CD4-positive, alpha-beta T cell treated with Interferon gamma for 1 hour (primary cell): ENCODE measurements around the gene MINDY3.
"Not testable (repeated sequence)": the region's sequence is repeated elsewhere in the genome, so short reads cannot be mapped to it uniquely, and the experiment has no call there.

Experiments used
- DNase-seq: peaks from one replicate; pipeline ENCODE4 v3.0.0-alpha.2; 2020

MINDY3 gene

DNA sequence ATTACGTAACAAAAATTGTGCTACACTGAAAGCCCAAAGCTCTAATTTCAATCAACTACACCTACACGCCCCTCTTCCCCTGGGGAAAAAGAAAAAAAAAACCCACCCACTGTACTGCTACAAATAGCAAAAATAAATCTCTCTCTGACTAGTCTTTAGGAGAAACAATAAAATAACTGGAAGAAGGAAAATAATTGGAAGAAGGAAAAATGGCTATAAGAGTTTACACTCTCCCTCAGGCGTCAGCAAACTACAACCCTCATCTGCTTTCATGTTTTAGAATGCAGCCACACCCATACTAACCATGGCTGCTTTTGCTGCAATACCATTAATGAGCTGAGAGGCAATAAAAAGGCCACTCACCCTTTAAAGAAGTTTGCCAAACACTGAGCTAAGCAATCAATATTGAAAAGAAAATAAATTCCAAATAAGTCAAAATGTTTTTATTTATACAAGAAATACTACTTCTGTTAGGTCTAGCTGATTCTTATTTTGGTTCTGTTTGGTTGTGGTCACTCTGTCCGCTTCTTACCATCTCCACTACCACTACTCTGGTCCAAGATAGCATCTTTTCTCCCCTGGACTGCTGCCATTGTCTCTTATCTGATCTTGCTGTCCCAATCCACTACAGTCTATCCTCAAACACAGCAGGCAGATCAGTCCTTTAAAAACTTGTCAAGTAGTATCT is 3.8 kb downstream of the MINDY3 start:
- DNase-seq, result no peak

DNA sequence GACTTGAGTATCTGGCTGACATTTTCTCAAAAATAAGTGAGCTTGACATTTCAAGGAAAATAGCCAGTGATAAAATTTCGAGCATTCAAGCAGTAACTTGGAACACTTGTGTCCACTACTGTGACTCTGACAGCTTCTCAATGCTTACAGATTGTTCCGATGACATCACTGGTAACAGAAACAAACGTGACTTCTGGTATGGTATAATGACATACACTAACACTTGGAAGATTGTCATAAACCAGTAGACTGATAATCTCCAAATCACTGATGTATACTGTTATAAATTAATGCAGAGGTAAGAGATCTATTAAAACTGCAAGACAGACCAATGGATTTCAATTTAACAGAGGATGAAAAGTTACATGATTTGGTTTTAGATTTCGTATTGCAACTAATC is 6.5 kb downstream of the MINDY3 start:
- DNase-seq, result no peak

DNA sequence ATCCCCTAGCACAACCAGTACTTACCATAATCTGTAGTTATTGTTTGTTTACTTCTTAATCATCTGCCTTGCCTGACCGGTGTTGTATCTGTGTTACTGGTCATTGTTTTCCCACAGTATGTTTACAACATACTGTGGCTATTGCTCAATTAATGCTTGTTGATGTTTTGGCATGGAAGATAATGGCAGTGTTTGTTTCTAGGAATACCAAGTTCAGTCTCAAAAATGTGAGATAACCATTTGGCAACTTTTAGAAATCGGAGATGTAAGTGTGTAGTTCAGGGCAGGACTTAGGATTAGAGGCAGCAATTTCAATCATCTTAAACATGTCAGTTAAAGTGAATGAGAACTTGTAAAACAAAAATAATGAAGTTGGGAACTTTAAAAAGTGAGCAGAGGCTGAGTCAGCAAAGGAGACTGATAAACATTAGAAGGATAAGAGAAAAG is 8.2 kb downstream of the MINDY3 start:
- DNase-seq, result no peak

DNA sequence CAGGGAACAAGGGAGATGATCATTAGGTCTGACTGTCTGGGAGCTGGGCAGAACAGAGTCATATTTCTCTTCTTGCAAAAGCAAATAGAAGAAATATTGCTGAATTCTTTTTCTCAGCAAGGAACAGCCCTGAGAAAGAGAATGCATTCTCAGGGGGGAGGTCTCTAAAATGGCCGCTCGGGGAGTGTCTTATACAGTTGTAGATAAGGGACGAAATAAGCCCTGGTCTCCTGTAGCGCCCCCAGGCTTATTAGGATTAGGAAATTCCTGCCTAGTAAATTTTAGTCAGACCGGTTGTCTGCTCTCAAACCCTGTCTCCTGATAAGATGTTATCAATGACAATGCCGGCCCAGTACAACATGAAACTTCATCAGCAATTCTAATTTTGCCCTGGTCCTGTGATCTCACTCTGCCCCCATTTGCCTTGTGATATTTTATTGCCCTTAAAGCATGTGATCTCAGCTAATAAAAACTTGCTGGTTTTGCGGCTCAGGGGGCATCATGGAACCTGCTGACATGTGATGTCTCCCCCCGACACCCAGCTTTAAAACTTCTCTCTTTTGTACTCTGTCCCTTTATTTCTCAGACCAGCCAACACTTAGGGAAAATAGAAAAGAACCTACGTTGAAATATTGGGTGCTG is 9.8 kb downstream of the MINDY3 start:
- DNase-seq, result not testable (repeated sequence)

DNA sequence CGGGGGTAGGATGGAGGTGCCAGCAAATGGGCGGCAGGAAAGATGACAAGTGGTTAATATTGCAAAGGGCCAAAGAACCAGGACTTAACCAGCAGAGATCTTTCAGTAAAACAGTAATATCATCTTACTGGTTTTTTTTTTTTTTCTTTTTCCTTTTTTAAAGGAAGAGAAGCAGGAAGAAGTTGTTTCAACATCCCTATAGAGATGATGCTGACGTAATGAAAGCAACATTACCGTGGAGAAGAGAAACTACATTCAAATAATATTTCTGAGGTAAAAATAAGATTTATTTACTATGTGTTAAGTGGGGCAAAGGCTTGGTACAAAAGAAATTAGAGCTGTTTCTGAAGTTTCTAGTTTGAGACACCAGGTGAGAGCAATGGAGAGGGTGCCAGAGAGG is 11.0 kb downstream of the MINDY3 start:
- no peak for DNase-seq

DNA sequence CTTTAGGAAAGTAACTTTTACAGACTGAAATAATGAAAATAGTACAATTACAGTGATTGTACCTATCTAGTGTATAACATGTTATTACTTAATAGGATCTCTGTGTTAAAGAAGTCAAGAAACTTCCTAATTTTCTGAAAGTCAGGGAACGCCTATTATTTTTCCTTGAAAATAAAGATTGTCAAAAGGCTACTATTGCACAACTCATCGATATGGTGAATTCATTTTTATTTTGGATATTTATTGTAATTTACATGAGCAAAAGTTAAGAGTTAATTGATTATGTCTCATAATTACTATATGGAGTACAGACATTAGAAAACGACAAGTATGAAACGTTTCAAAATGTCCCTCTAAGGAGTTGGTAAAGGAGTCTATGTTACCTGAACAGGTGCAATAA is 12.8 kb downstream of the MINDY3 start:
- no peak for DNase-seq

DNA sequence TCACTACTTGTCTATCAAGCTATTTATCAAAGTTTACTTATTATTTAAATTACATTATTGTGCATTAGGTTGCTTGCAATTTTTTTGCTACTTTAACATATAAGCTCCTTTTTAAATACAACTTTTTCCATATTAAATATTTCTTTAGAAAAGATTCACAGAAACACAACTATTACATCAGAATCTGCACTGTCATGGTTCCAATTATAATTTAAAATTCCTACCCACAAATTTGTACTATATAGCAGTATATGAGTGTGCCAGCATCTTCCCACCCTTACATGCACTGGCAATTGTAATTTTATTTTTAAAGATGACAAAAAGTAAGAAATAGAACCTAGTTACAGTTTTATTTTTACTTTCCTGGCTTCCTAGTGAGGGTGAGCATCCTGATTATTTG is 15.8 kb downstream of the MINDY3 start:
- no peak for DNase-seq

DNA sequence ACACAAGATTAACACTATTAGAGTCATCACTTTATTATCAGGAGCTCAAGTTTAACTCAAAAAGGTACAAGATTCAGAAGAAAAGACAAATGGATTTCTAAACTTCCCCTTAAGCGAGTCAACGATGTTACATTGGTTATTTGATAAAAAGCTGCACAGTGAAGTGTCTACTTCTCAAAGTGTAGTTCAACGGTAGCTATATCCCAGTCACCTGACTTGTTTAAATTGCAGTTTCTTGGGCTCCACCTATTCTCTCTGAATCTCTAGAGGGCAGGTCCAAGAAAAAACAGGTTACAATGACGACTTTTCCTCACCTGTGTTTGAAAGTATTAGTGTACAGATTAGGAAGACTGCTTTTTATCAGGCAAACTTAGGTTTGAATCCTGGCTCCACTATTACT is 16.6 kb downstream of the MINDY3 start:
- DNase-seq, result no peak

DNA sequence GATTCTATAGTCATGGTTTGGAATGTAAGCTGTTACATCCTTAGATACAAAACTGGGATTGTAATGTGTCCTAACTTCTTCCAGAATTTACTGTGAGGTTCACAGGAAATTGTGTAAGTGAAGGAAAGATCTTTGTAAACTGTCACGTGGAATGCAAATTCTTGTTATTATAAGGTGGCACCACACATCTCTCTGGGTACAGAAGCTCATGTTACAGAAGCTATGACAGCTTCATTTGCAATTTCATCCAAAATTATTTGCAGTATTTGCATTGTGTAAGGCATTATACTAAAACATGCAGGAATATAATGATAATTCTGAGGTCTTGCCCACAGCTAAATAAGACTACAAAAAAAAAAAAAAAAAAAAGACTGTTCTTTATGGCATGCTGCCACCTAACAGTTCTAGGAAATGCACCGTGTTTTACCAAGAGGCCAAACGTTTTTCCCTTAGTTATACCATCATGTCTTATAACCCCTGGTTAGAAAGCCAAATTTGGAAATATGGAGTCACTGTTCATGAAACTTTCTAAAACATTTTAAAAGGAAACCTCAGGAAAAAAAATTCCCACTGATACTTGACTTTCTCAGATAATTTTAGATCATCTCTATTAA is 17.6 kb downstream of the MINDY3 start:
- no peak for DNase-seq

DNA sequence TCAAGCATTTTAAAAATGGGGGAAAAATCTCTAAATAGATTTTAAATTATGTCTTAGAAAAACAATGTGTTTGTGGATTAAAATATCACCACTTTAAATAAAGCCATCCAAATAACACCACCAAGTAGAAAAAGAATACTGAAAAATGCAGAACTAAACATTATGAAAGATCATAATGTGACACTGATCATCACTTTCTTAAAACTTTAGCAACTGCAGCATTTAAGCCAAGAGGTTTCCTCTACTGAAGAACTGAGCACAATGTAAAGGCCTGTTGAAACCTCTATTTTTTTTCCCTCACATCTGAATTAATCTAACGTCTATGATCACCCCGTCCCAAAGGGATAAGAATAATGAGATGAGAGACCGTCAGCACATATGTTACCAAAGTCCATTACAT is 18.6 kb downstream of the MINDY3 start:
- DNase-seq, result no peak

DNA sequence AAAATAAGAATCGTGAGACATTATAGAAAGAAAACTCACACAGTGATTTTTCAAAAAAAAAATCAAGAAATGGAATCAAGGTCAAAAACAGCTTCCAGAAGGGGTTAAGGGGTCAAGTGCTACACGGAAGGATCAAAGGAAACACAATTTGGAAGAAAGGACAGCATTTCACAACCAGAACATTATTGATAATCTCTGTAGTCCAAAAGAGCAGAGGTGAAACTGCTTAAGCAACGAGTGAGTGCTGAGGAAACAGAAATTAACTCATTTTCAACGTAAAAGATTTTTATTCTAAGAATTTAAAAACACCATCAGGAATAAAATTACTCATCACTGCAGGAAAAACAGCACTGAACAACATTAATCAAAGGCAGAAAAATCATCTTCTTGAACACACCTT is 23.5 kb downstream of the MINDY3 start:
- no peak for DNase-seq

DNA sequence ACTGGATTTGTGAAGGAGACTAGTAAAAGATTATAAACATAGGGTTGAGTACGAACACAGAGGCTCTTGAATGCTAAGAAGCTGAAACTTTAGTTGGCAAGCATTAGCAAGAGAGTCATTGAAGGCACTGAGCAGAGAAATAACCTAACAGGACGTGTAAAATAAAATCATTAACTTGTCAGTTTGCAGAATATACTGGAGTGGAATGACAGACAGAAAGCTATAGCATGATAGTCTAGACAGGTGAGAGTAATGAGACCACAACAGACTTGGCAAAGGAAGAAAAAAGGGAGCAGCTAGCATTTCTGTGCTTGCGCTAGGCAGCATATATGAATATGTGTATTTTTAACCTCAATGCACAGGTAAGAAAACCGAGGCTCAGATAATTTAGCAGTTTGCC is 30.8 kb downstream of the MINDY3 start:
- no peak for DNase-seq

DNA sequence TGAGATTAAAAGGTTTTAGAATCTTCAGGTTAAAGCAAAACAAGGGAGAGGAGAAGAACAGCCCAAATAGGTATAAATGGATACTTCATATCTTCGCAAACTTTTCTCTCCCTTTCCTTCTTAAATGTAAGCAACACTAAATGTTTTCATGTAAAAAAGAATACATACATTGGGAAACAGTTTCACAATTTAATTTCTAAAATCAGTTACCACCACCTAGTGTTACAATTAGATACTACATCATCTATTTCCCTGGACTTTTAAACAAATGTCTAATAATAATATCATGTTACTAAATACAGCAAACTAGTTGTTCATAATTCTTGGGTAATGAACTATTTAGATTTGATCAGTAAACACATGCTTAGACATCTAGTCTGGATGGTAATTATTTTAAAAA is 35.8 kb downstream of the MINDY3 start:
- DNase-seq, result no peak

DNA sequence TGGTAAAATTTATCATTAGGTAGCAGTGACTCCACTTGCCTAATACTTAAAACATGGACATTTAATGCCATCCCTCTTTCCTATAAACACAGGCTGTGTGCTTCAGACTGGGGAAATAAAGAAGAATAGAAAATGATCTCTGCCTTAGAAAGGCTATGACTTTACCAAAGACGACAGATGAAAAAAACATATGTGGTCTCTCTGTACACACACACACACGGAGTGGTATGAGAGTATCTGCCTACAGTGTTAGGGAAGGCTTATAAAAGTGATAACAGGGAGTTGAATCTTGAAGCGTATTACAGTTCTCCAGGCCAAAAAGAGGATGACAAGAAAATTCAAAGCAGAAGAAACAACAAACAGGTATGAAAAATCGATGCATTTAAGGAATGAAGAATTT is 38.2 kb downstream of the MINDY3 start:
- DNase-seq, result no peak

DNA sequence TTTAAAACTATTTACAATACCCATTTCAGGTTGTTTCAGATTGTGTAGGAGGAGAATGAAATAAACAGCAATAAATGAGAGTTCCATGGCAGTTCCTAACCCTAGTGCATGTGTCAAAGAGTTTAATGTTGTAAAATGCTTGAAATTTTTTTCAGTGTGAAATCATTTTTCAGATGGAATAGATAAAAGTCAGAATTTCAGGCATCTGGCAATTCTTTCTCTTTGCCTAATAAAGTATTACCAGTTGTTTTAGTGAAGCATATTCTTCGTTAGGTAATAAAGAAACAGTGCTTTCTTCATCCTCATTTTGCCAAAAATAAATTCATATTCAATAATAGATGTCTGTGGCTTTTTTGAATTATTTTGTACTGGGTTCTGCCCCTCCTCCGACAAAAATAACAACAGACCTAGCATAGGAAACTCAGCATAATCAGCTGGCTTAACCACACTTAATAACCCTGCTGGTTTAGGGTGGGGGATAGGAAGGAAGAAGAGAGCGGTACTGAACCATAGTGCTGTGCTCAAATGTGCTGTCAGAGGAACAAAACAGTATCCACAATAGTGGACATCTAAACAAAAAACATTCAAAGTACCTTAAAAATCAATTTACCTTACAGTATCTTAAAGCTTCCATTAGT is 39.1 kb downstream of the MINDY3 start:
- no peak for DNase-seq

DNA sequence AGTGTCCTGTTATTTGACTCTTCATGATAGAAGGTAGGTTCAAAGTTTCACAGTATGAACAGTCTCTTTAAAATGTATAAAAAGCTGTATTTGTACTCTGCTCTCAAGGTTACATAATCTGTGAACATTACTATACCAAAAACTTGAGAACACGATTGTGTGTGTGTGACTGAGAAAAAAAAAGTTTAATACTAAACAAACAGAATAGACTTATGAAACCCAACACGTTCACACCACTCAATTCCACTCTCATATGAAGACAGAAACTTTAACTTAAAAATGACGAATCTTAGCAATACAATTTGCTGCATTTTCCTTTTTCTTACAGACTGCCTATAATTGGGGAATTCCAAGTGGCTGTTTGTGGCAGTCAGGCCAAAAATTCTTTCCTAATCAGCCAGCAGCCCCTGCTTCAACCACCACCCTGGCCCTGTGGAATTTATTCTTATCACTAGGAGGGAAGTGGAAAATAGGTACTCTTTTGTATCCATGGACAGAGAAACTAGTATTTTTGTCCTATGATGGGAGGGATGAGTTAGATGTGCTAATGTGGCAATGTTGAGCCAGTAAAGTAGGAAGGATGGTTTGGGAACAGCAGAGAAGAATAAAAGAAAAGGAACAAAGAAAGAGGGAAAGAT is 42.8 kb downstream of the MINDY3 start:
- no peak for DNase-seq

DNA sequence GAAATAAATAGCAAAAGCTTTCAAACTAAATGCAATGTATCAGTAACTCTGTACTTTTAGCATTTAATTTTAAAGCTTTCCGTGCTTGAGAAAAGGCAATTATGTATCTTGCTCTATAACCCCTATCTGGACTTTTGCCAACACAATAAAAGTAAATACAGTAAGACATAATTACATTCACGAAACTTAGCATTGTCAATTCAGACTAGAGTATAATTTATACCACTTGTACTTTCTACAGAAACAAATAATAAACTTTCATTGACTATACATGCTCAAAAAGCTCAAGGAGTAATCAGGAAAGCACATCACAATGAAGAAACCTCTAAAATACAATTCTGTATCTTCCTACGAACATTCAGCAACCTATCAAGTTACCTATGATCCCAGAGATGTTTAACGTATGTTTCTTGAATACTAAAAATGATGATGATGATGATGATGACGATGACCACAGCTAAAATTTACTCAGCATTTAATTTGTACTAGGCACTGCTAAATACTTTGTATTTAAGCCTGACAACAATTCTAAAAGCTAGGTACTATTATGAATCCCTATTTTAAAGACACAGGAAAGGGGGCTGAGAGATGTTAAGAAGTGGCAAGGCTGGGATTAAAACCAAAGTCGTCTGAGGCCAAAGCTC is 44.9 kb downstream of the MINDY3 start:
- DNase-seq, result no peak

DNA sequence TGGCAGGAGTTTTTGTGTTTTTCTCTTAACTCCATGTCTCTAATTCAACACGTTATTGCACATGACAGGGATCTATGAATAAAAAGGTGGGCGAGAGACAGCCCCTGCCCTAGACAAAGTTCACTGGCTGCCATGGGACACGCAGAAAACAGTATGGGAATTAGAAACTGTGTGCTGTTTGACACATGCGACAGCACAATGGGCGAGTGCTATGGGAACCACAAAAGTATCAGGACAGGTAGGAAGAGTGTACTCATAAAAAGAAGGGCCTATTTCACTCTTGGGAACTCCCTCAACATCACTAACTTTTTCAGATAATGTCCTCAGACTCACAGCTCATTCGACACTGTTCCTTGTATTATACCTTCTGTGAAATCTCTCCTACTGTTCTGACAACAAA is 45.7 kb downstream of the MINDY3 start:
- DNase-seq, result no peak

DNA sequence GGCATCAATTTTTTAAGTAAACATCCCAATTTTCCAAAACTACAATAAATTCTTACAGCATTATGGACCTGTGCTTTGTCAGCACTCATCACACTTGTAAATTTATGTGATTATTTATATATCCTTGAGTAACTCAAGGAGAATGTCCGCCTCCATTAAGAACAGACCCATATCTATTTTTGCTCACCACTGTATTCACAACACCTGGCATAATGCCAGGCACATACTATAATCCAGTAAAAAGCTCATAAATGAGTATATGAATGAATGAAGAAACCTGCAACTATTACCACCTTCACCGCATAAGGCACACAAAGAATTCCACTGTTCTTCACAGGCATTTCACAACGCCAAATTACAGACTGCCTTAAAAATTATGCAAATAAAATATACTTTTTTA is 46.9 kb downstream of the MINDY3 start:
- no peak for DNase-seq

DNA sequence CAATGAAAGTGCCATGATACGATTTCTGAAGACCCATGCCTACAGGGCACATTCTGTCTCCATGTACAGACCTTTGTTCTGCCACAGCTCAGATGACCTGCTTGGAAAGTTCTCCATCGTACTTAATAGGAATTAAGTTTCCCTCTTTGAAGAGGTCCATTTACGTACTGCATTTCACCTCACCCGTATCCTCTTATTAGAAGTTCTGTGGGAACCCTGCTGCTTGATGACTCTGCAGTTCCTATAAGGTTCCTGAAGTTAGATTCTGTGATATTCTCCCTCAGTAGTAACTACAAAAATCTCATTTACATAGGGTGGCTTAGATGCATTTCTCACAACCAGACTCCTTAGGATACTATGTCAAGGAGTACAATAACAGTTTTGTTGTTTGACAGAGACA is 50.9 kb downstream of the MINDY3 start:
- no peak for DNase-seq

DNA sequence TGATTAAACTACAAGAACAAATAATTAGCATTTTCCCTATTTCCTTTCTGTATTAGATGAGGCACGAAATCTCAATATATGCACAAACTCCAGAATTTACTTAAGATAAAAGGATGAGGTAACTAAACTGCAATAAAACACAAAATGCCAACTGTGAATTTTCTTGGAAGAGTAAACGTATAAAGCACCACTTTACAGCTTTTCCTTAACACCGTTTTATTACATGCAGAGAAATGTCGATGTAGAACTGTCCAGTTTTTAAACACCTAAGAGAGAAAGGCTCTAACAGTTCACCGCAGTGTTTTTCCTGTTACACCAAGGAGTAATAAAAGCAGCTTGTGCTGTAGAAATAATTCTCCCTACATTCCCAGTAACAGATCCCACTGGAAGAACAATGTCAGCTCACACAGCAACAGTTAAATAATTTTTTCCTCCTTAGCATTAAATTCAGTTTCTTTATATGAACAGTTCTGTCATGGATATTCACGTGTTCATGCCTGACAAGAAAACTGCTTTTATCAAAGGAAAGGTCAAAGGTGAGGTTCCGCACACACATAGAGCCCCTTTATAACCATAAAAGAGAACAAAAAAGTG is 52.0 kb downstream of the MINDY3 start:
- no peak for DNase-seq

DNA sequence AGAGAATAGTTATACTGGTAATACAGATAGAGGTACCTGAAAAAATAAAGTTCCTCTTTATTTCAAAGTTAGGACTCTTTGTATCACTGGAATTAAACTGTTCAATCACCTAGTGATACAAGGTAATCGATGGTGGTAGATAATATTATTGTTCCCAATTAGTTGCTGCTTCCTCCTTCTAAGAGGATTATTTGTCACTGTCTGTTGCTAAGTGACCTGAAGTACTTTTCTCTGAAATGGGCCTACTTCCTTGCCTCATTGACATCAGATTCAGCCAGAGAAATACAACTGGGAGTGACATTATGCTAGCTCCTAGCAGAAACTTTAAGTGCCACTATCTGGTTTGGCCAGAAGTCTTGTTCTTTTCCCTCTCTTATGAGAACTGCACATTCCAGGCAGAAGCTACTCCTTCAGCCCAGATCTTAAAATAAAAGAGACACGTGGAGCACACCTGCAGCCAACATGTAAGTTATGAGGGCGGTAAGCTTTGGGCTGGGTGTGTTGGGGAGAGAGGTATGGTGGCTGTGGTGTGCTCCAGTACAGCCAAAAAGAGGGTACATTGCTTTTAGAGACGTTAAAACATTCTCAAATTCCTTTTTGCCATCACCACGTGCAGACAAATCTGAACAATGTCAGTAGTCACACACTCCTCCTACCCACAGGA is 54.8 kb downstream of the MINDY3 start:
- DNase-seq, result no peak
